KMS-11 (cell line): ENCODE measurements around the gene AK1.

Experiments used
- H2AFZ ChIP-seq: fragments of 200-600 bp; sonication (generic); 2 replicates; pipeline ENCODE4 v1.6.1; 2016; ENCODE audit warnings: antibody characterized with exemption, mixed run types, low read depth
- H3K27ac ChIP-seq: fragments of 200-600 bp; sonication (generic); 2 replicates; pipeline ENCODE4 v1.6.1; 2016; ENCODE audit warnings: mild to moderate bottlenecking, mixed run types
- H3K27me3 ChIP-seq: fragments of 200-600 bp; sonication (generic); 2 replicates; pipeline ENCODE4 v1.6.1; 2017; ENCODE audit warnings: mild to moderate bottlenecking, low read depth, mixed run types, moderate library complexity; ENCODE audit not compliant: insufficient read depth
- H3K36me3 ChIP-seq: fragments of 200-600 bp; sonication (generic); 2 replicates; pipeline ENCODE4 v1.6.1; 2017; ENCODE audit warnings: mild to moderate bottlenecking, mixed run types; ENCODE audit not compliant: insufficient read depth
- H3K4me1 ChIP-seq: fragments of 200-600 bp; sonication (generic); 2 replicates; pipeline ENCODE4 v1.6.1; 2016; ENCODE audit warnings: mild to moderate bottlenecking, low read depth, mixed run types; ENCODE audit not compliant: poor library complexity, severe bottlenecking
- H3K4me2 ChIP-seq: fragments of 200-600 bp; sonication (generic); 2 replicates; pipeline ENCODE4 v1.7.0; 2016; ENCODE audit warnings: mild to moderate bottlenecking, mixed run types
- H3K4me3 ChIP-seq: fragments of 200-600 bp; sonication (generic); IDR thresholded peaks from 2 replicates; pipeline ENCODE4 v1.6.1; 2017; ENCODE audit warnings: low read depth, low read length, mixed read lengths; ENCODE audit not compliant: insufficient read depth
- H3K79me2 ChIP-seq: fragments of 200-600 bp; sonication (generic); 2 replicates; pipeline ENCODE4 v1.6.1; 2016; ENCODE audit warnings: low read depth, mixed run types; ENCODE audit not compliant: insufficient read depth
- H3K9ac ChIP-seq: fragments of 200-600 bp; sonication (generic); 2 replicates; pipeline ENCODE4 v1.6.1; 2016; ENCODE audit warnings: mild to moderate bottlenecking, mixed run types
- H4K20me1 ChIP-seq: fragments of 200-600 bp; sonication (generic); 2 replicates; pipeline ENCODE4 v1.6.1; 2016; ENCODE audit warnings: mild to moderate bottlenecking, mixed run types; ENCODE audit not compliant: insufficient read depth
- TF ChIP-seq, protein P1 (sequence below): fragments of 200-600 bp; sonication (generic); conservative IDR thresholded peaks from 2 replicates; pipeline ENCODE4 v1.6.1; 2017; ENCODE audit warnings: low read depth, mild to moderate bottlenecking, antibody characterized with exemption, low read length, moderate library complexity, mixed read lengths

Gene AK1, protein sequence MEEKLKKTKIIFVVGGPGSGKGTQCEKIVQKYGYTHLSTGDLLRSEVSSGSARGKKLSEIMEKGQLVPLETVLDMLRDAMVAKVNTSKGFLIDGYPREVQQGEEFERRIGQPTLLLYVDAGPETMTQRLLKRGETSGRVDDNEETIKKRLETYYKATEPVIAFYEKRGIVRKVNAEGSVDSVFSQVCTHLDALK

DNA sequence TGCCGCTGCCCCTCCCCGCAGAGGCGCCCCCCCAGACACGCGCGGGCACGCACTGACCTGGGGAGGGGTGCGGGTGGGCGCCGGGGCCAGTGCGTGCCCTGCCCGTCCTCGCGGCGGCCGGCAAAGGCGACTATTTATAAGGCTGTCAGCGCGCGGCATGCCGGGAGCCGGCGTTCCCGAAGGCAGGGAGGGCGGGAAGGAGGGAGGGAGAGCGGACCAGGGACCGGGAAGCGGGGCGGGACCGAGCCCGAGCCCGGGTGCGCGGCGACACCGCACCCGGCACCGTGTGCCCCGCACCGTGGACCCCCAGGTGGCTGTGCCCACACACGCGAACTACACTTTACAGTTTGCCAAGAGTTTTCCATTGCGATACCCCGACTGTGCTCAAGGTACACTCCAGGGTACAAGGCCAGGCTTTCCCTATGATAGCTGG lies at the start of gene AK1:
TSS of gene AK1 (minus strand) at position 110 of the 433 bp plus-strand sequence. CDS start 3,058 bp downstream, outside the sequence.
- Histone ChIP-seq H2AFZ (no peak within 1 kb of the TSS), H3K79me2 (no peaks in the 10 kb centered on the region), H3K36me3 (no peaks in the 10 kb centered on the region), H3K4me2 (no peak within 1 kb of the TSS), H3K9ac (no peak within 1 kb of the TSS), H3K4me1 (no peaks in the 10 kb centered on the region), H4K20me1 (no peaks in the 10 kb centered on the region), H3K27me3 (no peaks in the 10 kb centered on the region), H3K27ac (no peak within 1 kb of the TSS), H3K4me3 (no peak within 1 kb of the TSS)
- TF ChIP-seq, protein P1, sequence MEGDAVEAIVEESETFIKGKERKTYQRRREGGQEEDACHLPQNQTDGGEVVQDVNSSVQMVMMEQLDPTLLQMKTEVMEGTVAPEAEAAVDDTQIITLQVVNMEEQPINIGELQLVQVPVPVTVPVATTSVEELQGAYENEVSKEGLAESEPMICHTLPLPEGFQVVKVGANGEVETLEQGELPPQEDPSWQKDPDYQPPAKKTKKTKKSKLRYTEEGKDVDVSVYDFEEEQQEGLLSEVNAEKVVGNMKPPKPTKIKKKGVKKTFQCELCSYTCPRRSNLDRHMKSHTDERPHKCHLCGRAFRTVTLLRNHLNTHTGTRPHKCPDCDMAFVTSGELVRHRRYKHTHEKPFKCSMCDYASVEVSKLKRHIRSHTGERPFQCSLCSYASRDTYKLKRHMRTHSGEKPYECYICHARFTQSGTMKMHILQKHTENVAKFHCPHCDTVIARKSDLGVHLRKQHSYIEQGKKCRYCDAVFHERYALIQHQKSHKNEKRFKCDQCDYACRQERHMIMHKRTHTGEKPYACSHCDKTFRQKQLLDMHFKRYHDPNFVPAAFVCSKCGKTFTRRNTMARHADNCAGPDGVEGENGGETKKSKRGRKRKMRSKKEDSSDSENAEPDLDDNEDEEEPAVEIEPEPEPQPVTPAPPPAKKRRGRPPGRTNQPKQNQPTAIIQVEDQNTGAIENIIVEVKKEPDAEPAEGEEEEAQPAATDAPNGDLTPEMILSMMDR, result no peak

DNA sequence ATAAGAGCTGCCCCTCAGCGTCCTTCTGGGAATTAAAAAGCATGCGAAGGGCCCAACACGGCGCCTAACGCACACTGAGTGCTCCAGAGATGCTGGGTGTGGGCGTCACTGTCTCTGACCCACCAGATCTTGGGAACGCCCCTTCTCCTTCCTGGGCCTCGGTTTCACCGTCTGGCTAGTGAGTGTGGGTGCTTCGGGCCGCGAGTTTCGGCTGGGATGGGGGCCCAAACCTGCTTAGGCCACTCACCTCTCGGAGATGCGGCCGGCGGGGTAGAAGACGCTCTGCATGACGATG lies 49.4 kb upstream of the AK1 start:
- TF ChIP-seq, protein P1, result no peak
- H2AFZ ChIP-seq, result no peak overlapping the region
- no peaks in the 10 kb centered on the region for H3K27me3 ChIP-seq
- no peak overlapping the region; the same call in 1 of the 2 replicates for H3K4me2 ChIP-seq
- peaks cover 48% of the 10 kb centered on the region for H3K4me1 ChIP-seq
- H3K27ac ChIP-seq, result no peak overlapping the region
- H3K9ac ChIP-seq, result no peak overlapping the region
- H3K79me2 ChIP-seq, result no peaks in the 10 kb centered on the region
- H3K36me3 ChIP-seq, result no peaks in the 10 kb centered on the region
- H4K20me1 ChIP-seq, result no peaks in the 10 kb centered on the region
- no peak overlapping the region for H3K4me3 ChIP-seq

DNA sequence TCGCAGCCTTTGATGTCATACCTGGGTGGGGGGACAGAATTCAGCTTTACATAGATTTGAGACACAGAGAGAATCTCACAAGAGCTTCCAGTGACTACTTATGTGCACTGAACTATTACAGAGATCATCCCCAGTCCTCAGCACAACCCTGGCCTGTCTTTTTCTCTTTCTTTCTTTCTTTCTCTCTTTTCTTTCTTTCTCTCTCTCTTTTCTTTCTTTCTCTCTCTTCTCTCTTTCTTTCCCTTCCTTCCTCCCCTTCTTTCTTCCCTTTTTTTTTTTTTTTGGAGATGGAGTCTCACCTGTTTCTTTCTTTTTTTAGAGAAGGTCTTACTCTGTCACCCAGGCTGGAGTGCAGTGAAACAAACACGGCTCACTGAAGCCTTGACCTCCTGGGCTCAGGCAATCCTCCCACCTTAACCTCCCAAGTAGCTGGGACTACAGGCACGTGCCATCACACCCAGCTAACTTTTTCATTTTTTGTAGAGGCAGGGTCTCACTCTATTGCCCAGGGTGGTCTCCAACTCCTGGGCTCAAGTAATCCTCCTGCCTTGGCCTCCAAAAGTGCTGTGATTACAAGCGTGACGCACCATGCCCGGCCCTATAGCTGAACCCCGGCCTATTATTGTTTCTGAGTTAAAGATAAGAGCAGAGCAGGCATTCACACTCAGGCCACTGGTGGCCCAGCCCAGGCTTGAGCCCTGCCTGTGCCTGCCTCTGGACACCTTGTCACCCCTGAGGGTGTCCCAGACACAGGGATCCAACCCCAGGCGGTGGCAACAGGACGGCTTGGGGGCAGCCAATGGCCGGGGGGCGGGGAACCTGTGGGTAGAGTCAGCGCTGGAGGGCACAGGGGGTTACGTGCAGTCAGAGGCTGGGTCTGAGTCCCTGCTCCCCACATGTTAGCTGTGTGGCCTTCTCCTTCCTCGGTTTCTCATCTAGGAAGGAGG lies 48.8 kb upstream of the AK1 start:
- no peak overlapping the region for H3K4me3 ChIP-seq
- no peaks in the 10 kb centered on the region for H3K36me3 ChIP-seq
- no peaks in the 10 kb centered on the region for H3K79me2 ChIP-seq
- no peak overlapping the region for H3K9ac ChIP-seq
- no peak overlapping the region for H3K4me2 ChIP-seq
- TF ChIP-seq, protein P1, result no peak
- H3K4me1 ChIP-seq, result peaks cover 48% of the 10 kb centered on the region
- H2AFZ ChIP-seq, result no peak overlapping the region
- H4K20me1 ChIP-seq, result no peaks in the 10 kb centered on the region
- H3K27me3 ChIP-seq, result no peaks in the 10 kb centered on the region
- H3K27ac ChIP-seq, result no peak overlapping the region; the same call in 1 of the 2 replicates

DNA sequence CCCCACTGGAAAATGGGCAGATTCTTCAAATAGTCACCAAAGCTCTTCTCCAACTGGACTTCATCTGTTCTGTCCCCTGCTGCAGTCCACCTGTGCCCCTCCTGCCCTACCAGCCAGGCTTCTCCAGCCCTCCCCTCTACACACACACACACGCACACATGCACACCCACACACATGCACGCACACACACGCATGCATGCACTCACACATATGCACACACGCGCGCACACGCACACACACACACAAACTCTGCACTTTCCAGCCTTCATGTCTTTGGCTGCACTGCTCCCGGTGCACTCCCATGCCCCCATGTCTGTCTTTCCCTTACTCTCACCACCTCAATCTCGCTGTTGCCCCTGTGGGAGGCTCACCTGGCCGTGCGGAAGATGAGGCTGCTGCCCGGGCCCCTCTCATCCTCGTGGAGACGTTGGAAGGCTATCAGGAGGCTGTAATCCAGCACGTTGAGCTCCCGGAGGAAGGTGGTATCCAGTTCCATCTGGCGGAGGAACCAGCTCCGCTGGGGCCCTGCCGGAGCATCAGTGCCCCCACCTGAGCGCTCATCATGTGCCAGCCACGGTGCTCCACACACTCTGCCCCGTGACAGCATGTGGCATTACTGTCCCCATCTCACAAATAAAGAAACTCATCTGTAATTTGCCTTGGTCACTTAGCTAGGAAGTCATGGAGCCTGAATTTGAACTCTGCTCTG lies 47.4 kb upstream of the AK1 start:
- Histone ChIP-seq H4K20me1 (no peaks in the 10 kb centered on the region), H3K4me1 (peaks cover 52% of the 10 kb centered on the region), H3K27me3 (no peaks in the 10 kb centered on the region), H3K9ac (no peak overlapping the region), H3K4me2 (no peak overlapping the region), H3K4me3 (no peak overlapping the region), H3K36me3 (no peaks in the 10 kb centered on the region), H3K27ac (no peak overlapping the region), H3K79me2 (no peaks in the 10 kb centered on the region), H2AFZ (no peak overlapping the region)
- TF ChIP-seq, protein P1, result no peak
